Thoracic aorta (tissue), 2 donors: ENCODE data around the gene DENND5A. TPM values are rescaled to one million over a fixed set of nuclear protein-coding genes. Genes with fewer than 3 reads are reported as not detected.
"Not testable (repeated sequence)": the region's sequence is repeated elsewhere in the genome, so short reads cannot be mapped to it uniquely, and the experiment has no call there.

Source experiments
- ATAC-seq: fragments of 150-250 bp; one replicate; pipeline ENCODE4 v1.8.0; 2017; ENCODE audit warnings: low read depth; ENCODE audit not compliant: insufficient number of reproducible peaks, low FRiP score
- DNase-seq: peaks from one replicate; pipeline ENCODE4 v3.0.0-alpha.2; 2020; ENCODE audit warnings: low spot score
- H3K27ac ChIP-seq, 2 donors: fragments of 200-600 bp; sonication (generic); 1 replicate in 1 of 2; 2 replicates in 1 of 2; pipeline ENCODE4 v1.5.1; 2016; ENCODE audit warnings: mild to moderate bottlenecking in 2 of 2, moderate library complexity in 2 of 2
- H3K27me3 ChIP-seq: fragments of 200-600 bp; sonication (generic); replicated peaks from 2 replicates; pipeline ENCODE4 v1.6.0; 2016; ENCODE audit warnings: mild to moderate bottlenecking; ENCODE audit not compliant: insufficient read depth
- H3K36me3 ChIP-seq: fragments of 200-600 bp; sonication (generic); one replicate; pipeline ENCODE4 v1.5.1; 2016
- H3K4me1 ChIP-seq, 2 donors: fragments of 200-600 bp; sonication (generic); 1 replicate in 1 of 2; 2 replicates in 1 of 2; pipeline versions ENCODE4 v1.5.1 to v1.6.0; 2016; ENCODE audit warnings: low read depth in 2 of 2, mild to moderate bottlenecking in 1 of 2; ENCODE audit not compliant: control insufficient read depth in 1 of 2
- H3K4me3 ChIP-seq: fragments of 200-600 bp; sonication (generic); 2 replicates; pipeline ENCODE4 v1.5.1; 2016; ENCODE audit warnings: mild to moderate bottlenecking
- H3K9me3 ChIP-seq: fragments of 200-600 bp; sonication (generic); 2 replicates; pipeline ENCODE4 v1.5.1; 2016
- total RNA-seq, 2 donors: library from RNA; depleted of rRNA; stranded (reverse); fragments of >200 nt; gene quantifications; one replicate each; pipeline versions ENCODE4 v1.1.0 to v1.2.3, GENCODE V29; 2016
- TF ChIP-seq, protein P1 (sequence below): fragments of 200-600 bp; sonication (generic); IDR thresholded peaks from one replicate; pipeline ENCODE4 v1.5.1; 2019; ENCODE audit warnings: antibody characterized with exemption

The DENND5A gene
- total RNA-seq, 2 donors from 2014 or later, result 169 to 178 TPM

DNA sequence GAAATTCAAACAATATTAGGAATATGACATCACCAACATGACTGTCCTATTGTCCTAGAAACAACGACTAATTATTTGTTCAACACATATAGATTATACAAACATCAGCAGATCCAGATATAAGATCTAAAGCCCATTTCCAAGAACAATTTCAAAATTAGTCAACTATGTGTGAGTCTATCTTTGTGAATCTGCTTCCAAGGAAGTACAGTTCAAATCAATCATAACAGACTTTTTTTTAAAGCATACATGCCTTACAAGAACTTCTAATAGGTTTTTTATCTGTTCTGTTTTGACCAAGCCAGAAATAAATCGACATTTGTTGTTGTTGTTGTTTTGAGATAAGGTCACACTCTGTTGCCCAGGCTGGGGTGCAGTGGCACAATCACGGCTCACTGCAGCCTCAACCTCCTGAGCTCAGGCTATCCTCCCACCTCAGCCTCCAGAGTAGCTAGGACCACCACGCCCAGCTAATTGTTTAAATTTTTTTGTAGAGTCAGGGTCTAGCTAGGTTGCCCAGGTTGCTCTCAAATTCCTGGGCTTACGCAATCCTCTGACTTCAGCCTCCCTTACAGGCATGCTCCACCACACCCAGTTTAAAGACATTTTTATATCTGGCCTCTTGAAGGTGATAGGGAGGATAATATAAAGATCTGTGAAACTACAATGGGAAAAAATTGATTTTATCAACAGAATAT lies 54.8 kb downstream of the DENND5A start:
- no peak for ATAC-seq
- Histone ChIP-seq H3K27me3 (no peaks in the 10 kb centered on the region), H3K36me3 (no peaks in the 10 kb centered on the region), H3K27ac (no peak overlapping the region), H3K4me3 (no peak overlapping the region), H3K9me3 (no peaks in the 10 kb centered on the region), H3K4me1 (peaks cover 12 to 30% of the 10 kb centered on the region in 2 donors)
- TF ChIP-seq, protein P1, sequence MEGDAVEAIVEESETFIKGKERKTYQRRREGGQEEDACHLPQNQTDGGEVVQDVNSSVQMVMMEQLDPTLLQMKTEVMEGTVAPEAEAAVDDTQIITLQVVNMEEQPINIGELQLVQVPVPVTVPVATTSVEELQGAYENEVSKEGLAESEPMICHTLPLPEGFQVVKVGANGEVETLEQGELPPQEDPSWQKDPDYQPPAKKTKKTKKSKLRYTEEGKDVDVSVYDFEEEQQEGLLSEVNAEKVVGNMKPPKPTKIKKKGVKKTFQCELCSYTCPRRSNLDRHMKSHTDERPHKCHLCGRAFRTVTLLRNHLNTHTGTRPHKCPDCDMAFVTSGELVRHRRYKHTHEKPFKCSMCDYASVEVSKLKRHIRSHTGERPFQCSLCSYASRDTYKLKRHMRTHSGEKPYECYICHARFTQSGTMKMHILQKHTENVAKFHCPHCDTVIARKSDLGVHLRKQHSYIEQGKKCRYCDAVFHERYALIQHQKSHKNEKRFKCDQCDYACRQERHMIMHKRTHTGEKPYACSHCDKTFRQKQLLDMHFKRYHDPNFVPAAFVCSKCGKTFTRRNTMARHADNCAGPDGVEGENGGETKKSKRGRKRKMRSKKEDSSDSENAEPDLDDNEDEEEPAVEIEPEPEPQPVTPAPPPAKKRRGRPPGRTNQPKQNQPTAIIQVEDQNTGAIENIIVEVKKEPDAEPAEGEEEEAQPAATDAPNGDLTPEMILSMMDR, result no peak
- DNase-seq, result no peak

DNA sequence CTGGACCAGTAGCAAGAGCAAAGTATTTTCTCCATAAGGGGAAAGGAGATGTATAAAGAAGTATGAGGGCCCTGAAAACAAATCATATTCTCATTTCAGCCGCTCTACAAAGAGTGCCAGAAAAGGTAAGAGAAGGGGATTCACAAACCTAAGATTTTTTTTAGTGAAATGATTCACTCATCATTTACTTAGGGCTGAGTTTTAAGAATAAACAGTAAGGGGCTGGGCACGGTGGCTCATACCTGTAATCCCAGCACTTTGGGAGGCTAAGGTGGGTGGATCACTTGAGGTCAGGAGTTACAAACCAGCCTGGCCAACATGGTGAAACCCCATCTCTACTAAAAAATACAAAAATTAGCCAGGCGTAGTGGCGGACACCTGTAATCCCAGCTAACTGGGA lies 55.5 kb downstream of the DENND5A start:
- not testable (repeated sequence) for ATAC-seq, H3K4me3 ChIP-seq, H3K27ac ChIP-seq, H3K36me3 ChIP-seq, H3K9me3 ChIP-seq, H3K27me3 ChIP-seq, DNase-seq
- peaks cover 5 to 22% of the 10 kb centered on the region in 2 donors for H3K4me1 ChIP-seq

DNA sequence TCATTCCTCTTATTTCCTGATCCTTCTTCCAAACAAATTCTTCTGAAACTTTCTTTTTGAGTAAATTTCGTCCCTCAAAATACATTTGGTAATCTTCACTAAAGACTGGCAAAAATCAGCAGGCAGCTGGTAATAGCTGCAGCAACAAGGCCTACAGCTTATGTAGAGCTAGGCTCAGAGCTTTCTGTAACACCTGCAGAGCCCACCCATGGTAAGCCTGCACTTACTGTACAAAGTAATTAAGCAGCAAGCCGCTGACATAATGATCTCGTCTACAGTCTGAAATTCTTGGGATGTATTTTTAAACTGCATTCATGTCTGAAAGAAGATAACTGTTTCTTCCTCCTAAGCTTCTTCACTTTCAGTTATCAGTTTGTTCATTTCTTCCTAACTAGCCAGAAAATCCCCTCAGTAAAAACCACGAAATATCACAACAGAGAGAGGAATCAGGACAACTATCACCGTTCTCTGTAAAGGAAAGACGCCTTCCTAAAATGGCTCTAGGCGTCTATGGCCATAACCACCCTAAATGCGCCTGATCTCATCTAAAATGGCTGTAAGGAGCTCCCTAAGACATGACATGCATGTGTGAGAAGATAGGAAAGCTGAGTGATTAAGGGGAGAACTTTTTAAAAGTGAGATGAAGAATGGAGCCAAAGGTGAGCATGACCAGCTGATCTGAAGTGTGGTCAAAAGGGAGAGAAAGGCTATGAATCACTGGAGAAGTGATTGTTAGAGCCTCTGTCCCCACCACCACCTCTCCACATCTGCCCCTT lies 56.2 kb downstream of the DENND5A start:
- H3K4me3 ChIP-seq, result no peak overlapping the region
- H3K36me3 ChIP-seq, result no peaks in the 10 kb centered on the region
- DNase-seq (no peak), ATAC-seq (no peak)
- H3K27ac ChIP-seq, result no peak overlapping the region
- no peaks in the 10 kb centered on the region for H3K9me3 ChIP-seq
- no peaks in the 10 kb centered on the region for H3K27me3 ChIP-seq
- H3K4me1 ChIP-seq, result peaks cover 0 to 16% of the 10 kb centered on the region in 2 donors
- TF ChIP-seq, protein P1, result no peak

DNA sequence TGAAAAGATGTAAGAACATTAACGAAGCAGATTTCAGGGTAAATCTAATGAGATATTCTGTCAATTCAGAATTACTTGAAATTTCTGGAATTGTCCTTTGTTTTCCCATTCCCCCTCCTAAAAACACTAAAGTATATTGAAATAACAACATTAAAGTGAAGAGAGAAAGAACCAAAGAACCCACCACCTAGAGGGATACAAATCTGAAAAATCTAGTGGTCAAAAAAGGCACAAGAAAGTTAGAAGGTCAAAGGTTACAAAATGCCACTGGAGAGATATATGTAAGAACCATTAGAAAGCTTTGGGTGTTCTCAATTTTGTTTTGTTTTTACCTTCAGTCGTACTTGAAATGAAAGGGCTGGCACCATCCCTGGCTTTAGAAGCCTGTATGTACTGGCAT lies 57.9 kb downstream of the DENND5A start:
- TF ChIP-seq, protein P1, result no peak

DNA sequence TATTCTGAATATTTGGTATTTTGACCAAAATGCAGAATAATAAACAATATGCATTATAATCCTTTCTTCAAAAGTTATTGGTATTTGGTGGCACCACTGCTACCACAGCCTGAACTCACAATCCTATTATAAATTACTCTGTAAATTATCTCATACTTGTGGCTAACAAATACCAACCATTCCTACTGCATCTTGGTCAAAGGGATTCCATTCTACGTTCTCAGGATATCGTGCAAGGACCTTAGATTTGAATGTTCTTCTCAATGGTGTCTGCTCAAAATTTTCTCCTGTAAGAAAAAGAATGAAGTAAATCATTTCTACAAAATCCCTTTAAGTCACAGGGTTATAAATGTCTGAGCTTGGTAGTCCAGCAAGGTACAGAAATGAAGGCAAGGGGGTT lies 58.7 kb downstream of the DENND5A start:
- TF ChIP-seq, protein P1, result no peak
- DNase-seq (no peak), ATAC-seq (no peak)
- Histone ChIP-seq H3K9me3 (no peaks in the 10 kb centered on the region), H3K27ac (no peak overlapping the region), H3K27me3 (no peaks in the 10 kb centered on the region), H3K4me1 (peaks cover 0 to 15% of the 10 kb centered on the region in 2 donors), H3K4me3 (no peak overlapping the region), H3K36me3 (peaks cover 6% of the 10 kb centered on the region)

More for the DNA sequence above, 57.9 kb downstream of the DENND5A start:
- ATAC-seq, result no peak
- no peak for DNase-seq
- Histone ChIP-seq H3K4me3 (no peak overlapping the region), H3K27ac (no peak overlapping the region), H3K36me3 (peaks cover 6% of the 10 kb centered on the region), H3K9me3 (no peaks in the 10 kb centered on the region), H3K27me3 (no peaks in the 10 kb centered on the region), H3K4me1 (peaks cover 0 to 15% of the 10 kb centered on the region in 2 donors)
